Type B pancreatic cell (in vitro differentiated cells): ENCODE measurements around the gene JAG2. TPM values are rescaled to one million over a fixed set of nuclear protein-coding genes. Genes with fewer than 3 reads are reported as not detected.

Experiments used
- DNase-seq: peaks from one replicate; pipeline ENCODE4 v3.0.0; 2021; ENCODE audit warnings: mixed read lengths; ENCODE audit not compliant: unreplicated experiment; ENCODE audit errors: extremely low spot score
- H3K27ac Mint-ChIP-seq: 2 replicates; pipeline ENCODE4 v1.8.0; 2021; ENCODE audit warnings: mild to moderate bottlenecking, mixed read lengths
- H3K27me3 Mint-ChIP-seq: 2 replicates; pipeline ENCODE4 v1.8.0; 2021; ENCODE audit warnings: mixed read lengths
- H3K36me3 Mint-ChIP-seq: 2 replicates; pipeline ENCODE4 v1.8.0; 2021; ENCODE audit warnings: mixed read lengths
- H3K4me1 Mint-ChIP-seq: one replicate; pipeline ENCODE4 v1.8.0; 2021; ENCODE audit warnings: mixed read lengths; ENCODE audit not compliant: unreplicated experiment
- H3K4me3 Mint-ChIP-seq: 2 replicates; pipeline ENCODE4 v1.8.0; 2021; ENCODE audit warnings: mild to moderate bottlenecking, mixed read lengths
- H3K9me3 Mint-ChIP-seq: 2 replicates; pipeline ENCODE4 v1.8.0; 2021; ENCODE audit warnings: mixed read lengths
- CTCF ChIP-seq: fragments of 200-600 bp; sonication (generic); conservative IDR thresholded peaks from 2 replicates; pipeline ENCODE4 v1.5.0; 2021; ENCODE audit warnings: antibody characterized with exemption, mild to moderate bottlenecking
- total RNA-seq: library from RNA; stranded (reverse); gene quantifications from 2 replicates; pipeline ENCODE4 v1.2.1, GENCODE V29; 2021; ENCODE audit warnings: low replicate concordance

The JAG2 gene
- total RNA-seq, 1 donor from 2014 or later, result 16.5 TPM

- Mint-ChIP-seq H3K4me1 (no peaks in the 10 kb centered on the region), H3K27ac (no peak overlapping the region), H3K9me3 (no peaks in the 10 kb centered on the region), H3K27me3 (no peaks in the 10 kb centered on the region), H3K36me3 (no peaks in the 10 kb centered on the region), H3K4me3 (no peak overlapping the region)
- TF ChIP-seq CTCF, result no peak
- DNase-seq, result no peak
Measured at GRCh38 chr14:105152794-105153241, 15.8 kb downstream of the JAG2 start.

GRCh38 chr14:105151838-105152793 is 16.5 kb downstream of the JAG2 start:
- H3K4me3 Mint-ChIP-seq, result no peak overlapping the region
- no peak overlapping the region for H3K27ac Mint-ChIP-seq
- DNase-seq, result no peak
- no peaks in the 10 kb centered on the region for H3K4me1 Mint-ChIP-seq
- no peaks in the 10 kb centered on the region for H3K36me3 Mint-ChIP-seq
- no peak for TF ChIP-seq CTCF
- no peaks in the 10 kb centered on the region for H3K9me3 Mint-ChIP-seq
- no peaks in the 10 kb centered on the region for H3K27me3 Mint-ChIP-seq

GRCh38 chr14:105151084-105151837 is 17.3 kb downstream of the JAG2 start:
- Mint-ChIP-seq H3K27ac (no peak overlapping the region), H3K9me3 (no peaks in the 10 kb centered on the region), H3K4me1 (no peaks in the 10 kb centered on the region), H3K36me3 (no peaks in the 10 kb centered on the region), H3K4me3 (no peak overlapping the region), H3K27me3 (no peaks in the 10 kb centered on the region)
- no peak for TF ChIP-seq CTCF
- DNase-seq, result no peak

- no peaks in the 10 kb centered on the region for H3K4me1 Mint-ChIP-seq
- no peak overlapping the region for H3K27ac Mint-ChIP-seq
- DNase-seq, result no peak
- TF ChIP-seq CTCF, result no peak
- H3K36me3 Mint-ChIP-seq, result no peaks in the 10 kb centered on the region
- no peaks in the 10 kb centered on the region for H3K27me3 Mint-ChIP-seq
- H3K4me3 Mint-ChIP-seq, result no peak overlapping the region
- no peaks in the 10 kb centered on the region for H3K9me3 Mint-ChIP-seq
Measured at GRCh38 chr14:105150368-105151083, 18.1 kb downstream of the JAG2 start.

- no peak overlapping the region for H3K27ac Mint-ChIP-seq
- H3K9me3 Mint-ChIP-seq, result no peaks in the 10 kb centered on the region
- no peak for DNase-seq
- H3K4me3 Mint-ChIP-seq, result no peak overlapping the region
- no peaks in the 10 kb centered on the region for H3K36me3 Mint-ChIP-seq
- TF ChIP-seq CTCF, result no peak
- no peaks in the 10 kb centered on the region for H3K27me3 Mint-ChIP-seq
- no peaks in the 10 kb centered on the region for H3K4me1 Mint-ChIP-seq
Measured at GRCh38 chr14:105150026-105150367, 18.6 kb downstream of the JAG2 start.
